GM12801 (cell line): Measurements from ENCODE around the gene SRSF11.

Experiments
- TF ChIP-seq, protein P1 (sequence below): IDR thresholded peaks from one replicate; pipeline ENCODE4 v1.5.1; 2011; ENCODE audit warnings: control low read depth; ENCODE audit not compliant: insufficient read length; ENCODE audit errors: extremely low read depth

SRSF11 gene

DNA sequence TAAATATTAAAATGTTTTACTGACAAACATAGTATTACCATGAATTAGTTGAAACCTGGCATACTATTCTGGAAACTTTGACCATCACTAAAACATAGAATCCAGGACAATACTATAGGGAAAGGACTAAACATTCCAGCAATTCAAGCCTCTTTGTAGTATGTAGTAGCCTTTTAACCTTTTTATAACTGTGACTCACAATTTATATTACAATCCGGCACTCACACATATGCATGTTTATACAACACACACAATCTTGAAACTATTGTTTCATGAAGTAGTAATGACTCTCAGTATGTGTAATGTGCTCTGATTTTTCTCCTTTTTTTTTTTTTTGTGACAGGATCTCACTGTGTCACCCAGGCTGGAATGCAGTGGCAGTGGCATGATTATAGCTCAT, 69.0 kb downstream of the SRSF11 start:
- TF ChIP-seq, protein P1, sequence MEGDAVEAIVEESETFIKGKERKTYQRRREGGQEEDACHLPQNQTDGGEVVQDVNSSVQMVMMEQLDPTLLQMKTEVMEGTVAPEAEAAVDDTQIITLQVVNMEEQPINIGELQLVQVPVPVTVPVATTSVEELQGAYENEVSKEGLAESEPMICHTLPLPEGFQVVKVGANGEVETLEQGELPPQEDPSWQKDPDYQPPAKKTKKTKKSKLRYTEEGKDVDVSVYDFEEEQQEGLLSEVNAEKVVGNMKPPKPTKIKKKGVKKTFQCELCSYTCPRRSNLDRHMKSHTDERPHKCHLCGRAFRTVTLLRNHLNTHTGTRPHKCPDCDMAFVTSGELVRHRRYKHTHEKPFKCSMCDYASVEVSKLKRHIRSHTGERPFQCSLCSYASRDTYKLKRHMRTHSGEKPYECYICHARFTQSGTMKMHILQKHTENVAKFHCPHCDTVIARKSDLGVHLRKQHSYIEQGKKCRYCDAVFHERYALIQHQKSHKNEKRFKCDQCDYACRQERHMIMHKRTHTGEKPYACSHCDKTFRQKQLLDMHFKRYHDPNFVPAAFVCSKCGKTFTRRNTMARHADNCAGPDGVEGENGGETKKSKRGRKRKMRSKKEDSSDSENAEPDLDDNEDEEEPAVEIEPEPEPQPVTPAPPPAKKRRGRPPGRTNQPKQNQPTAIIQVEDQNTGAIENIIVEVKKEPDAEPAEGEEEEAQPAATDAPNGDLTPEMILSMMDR = no peak

DNA sequence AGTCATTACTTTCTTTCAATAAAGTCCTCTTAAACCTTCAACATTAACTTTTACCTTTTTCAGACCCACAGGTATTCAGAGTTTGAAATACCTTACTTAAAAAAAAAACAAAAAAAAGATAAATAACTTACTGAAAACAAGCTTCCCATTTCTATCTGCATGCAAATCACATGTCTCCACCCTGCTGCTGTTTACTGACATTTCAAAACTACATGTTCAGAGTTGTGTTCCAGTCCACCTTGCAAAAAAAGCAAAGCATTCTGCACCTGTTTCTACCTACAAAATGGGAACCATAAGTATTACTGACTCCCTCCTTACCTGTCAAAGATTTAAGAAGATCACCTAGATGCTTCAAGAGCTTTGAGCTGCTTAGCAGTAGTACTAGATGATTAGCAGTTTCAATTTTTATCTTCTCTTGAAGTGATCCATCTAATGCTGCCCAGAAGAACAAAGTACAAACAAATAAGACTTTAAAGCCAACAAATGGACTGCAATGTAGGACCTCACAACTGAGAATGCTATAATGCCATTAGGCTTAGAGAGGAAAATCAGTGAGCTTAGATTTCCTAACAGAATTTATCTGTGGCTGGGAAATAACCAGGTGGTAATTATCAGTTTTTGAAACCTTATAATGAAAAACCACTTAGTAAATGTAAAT, 72.1 kb downstream of the SRSF11 start:
- TF ChIP-seq, protein P1 = no peak

DNA sequence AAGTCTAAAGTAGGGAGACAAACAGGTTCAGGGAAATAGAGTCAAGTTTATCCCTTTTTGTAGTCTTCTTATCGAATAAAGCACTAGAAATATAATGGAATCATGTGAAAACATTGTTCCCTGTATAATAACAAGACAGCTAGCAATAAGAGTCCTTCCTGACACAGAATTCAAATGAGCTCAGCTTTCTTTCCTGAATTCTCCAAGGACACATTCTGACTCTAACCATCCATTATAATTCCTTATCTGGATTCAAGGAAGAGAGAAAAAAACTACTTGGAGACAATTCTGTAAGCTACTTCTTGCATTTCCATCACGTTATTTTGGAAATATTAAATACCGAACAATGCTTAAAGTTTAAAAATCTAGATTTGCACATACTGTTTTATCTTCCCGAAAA, 74.6 kb downstream of the SRSF11 start:
- TF ChIP-seq, protein P1 = no peak

DNA sequence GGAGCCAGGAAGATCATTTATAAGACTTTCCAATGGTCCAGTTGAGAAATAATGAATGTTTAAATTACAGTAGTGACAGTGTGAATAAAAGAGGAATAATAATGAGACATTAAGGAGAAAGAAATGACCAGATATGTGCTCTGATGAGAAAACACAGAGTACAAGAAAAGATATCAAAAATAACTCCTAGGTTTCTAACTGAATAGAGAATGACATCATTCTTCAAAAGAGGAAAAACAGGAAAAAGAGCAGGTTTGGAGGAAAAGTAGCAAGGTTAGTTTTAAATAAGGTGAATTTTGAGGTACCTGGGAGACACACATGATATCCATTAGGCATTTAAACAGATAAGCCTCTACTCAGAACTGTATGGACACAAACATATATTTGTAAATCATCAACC, 78.3 kb downstream of the SRSF11 start:
- TF ChIP-seq, protein P1 = no peak
